ENCODE data around the gene PCDHB9. TPM values are rescaled to one million over a fixed set of nuclear protein-coding genes. Genes with fewer than 3 reads are reported as not detected.

Gene PCDHB9
- total RNA-seq, 1 experiment from 2014 or later = 0.07 TPM

DNA sequence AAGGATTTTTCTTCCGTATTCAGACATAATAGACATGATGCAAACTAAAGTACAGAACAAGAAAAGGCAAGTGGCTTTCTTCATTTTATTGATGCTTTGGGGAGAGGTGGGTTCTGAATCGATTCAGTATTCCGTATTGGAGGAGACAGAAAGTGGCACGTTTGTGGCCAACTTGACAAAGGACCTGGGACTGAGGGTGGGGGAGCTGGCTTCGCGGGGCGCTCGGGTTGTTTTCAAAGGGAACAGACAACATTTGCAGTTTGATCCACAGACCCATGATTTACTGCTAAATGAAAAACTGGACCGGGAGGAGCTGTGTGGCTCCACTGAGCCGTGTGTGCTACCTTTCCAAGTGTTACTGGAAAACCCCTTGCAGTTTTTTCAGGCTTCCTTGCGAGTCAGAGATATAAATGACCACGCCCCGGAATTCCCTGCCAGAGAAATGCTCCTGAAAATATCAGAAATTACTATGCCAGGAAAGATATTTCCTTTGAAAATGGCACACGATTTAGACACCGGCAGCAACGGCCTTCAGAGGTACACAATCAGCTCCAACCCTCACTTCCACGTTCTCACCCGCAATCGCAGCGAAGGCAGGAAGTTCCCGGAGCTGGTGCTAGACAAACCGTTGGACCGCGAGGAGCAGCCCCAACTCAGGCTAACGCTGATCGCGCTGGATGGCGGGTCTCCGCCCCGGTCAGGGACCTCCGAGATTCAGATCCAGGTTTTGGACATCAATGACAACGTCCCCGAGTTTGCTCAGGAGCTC is 36.6 kb upstream of the PCDHB9 start:
- no peak overlapping the region for H3K9ac ChIP-seq (ENCODE audit: low read length)
- no peak overlapping the region for H3K4me3 ChIP-seq (replicated peaks in 1 of 2; ENCODE audit: low read depth in 1 of 2, low read length in 2 of 2)
- no peak overlapping the region for H3K4me2 ChIP-seq (ENCODE audit: low read length)
- H3K4me1 ChIP-seq (ENCODE audit: control insufficient read depth in 1 of 2, insufficient read depth in 2 of 2, low read length in 2 of 2) = no peaks in the 10 kb centered on the region
- intact Hi-C loops (cut with micrococcal nuclease) = no loop called here
- no peaks in the 10 kb centered on the region for H3K36me3 ChIP-seq (ENCODE audit: control insufficient read depth in 1 of 2, insufficient read depth in 2 of 2, low read length in 2 of 2)
- no peaks in the 10 kb centered on the region for H3K27me3 ChIP-seq (ENCODE audit: insufficient read depth, low read length)
- no peaks in the 10 kb centered on the region for H3K9me2 ChIP-seq (ENCODE audit: insufficient read depth)
- H3K9me3 ChIP-seq (ENCODE audit: control insufficient read depth in 1 of 2, insufficient read depth in 1 of 2, low read depth in 1 of 2, low read length in 2 of 2) = no peaks in the 10 kb centered on the region; a peak in 1 of 4 replicates
- ChIA-PET RAD21 (ENCODE audit: low non-redundant PET in 1 of 2, low total read pairs in 2 of 2, uncharacterized antibody in 2 of 2, unreplicated experiment in 2 of 2) (no interaction called here), POLR2A (no interaction called here), CTCF (no interaction called here)
- no peaks in the 10 kb centered on the region for H4K20me1 ChIP-seq (ENCODE audit: insufficient read depth)
- H3K27ac ChIP-seq (ENCODE audit: low read depth, low read length) = no peak overlapping the region
- TF ChIP-seq, protein P1, sequence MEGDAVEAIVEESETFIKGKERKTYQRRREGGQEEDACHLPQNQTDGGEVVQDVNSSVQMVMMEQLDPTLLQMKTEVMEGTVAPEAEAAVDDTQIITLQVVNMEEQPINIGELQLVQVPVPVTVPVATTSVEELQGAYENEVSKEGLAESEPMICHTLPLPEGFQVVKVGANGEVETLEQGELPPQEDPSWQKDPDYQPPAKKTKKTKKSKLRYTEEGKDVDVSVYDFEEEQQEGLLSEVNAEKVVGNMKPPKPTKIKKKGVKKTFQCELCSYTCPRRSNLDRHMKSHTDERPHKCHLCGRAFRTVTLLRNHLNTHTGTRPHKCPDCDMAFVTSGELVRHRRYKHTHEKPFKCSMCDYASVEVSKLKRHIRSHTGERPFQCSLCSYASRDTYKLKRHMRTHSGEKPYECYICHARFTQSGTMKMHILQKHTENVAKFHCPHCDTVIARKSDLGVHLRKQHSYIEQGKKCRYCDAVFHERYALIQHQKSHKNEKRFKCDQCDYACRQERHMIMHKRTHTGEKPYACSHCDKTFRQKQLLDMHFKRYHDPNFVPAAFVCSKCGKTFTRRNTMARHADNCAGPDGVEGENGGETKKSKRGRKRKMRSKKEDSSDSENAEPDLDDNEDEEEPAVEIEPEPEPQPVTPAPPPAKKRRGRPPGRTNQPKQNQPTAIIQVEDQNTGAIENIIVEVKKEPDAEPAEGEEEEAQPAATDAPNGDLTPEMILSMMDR (IDR thresholded peaks at IDR 0.05 in 2 of 3, conservative IDR thresholded peaks at IDR 0.05 in 1 of 3; ENCODE audit: borderline replicate concordance in 1 of 3, insufficient read depth in 1 of 3, low read depth in 2 of 3, low read length in 2 of 3) = no peak
- no peak for TF ChIP-seq JUND (IDR thresholded peaks at IDR 0.05)
- TF ChIP-seq FOSL1 (IDR thresholded peaks at IDR 0.05; ENCODE audit: low read depth) = no peak
- no peak for TF ChIP-seq SP1 (IDR thresholded peaks at IDR 0.05; ENCODE audit: low read depth)
- no peak for TF ChIP-seq POLR2A (IDR thresholded peaks at IDR 0.05; ENCODE audit: borderline replicate concordance, extremely low read depth, insufficient read depth, insufficient read length)
- no peak for TF ChIP-seq EZH2phosphoT487 (IDR thresholded peaks at IDR 0.05; ENCODE audit: borderline replicate concordance)
- no peak for TF ChIP-seq EZH2 (IDR thresholded peaks at IDR 0.05)
- no peak for TF ChIP-seq POLR2AphosphoS5 (IDR thresholded peaks at IDR 0.05; ENCODE audit: low read depth, low read length)
- TF ChIP-seq, protein P2, sequence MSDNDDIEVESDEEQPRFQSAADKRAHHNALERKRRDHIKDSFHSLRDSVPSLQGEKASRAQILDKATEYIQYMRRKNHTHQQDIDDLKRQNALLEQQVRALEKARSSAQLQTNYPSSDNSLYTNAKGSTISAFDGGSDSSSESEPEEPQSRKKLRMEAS (IDR thresholded peaks at IDR 0.05) = no peak
- TF ChIP-seq CEBPB (IDR thresholded peaks at IDR 0.05; ENCODE audit: low read depth) = no peak
- no peak for TF ChIP-seq CBX3 (IDR thresholded peaks at IDR 0.05; ENCODE audit: low read depth)
- TF ChIP-seq, protein P3, sequence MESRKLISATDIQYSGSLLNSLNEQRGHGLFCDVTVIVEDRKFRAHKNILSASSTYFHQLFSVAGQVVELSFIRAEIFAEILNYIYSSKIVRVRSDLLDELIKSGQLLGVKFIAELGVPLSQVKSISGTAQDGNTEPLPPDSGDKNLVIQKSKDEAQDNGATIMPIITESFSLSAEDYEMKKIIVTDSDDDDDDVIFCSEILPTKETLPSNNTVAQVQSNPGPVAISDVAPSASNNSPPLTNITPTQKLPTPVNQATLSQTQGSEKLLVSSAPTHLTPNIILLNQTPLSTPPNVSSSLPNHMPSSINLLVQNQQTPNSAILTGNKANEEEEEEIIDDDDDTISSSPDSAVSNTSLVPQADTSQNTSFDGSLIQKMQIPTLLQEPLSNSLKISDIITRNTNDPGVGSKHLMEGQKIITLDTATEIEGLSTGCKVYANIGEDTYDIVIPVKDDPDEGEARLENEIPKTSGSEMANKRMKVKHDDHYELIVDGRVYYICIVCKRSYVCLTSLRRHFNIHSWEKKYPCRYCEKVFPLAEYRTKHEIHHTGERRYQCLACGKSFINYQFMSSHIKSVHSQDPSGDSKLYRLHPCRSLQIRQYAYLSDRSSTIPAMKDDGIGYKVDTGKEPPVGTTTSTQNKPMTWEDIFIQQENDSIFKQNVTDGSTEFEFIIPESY (IDR thresholded peaks at IDR 0.05; ENCODE audit: extremely low read depth, insufficient replicate concordance, low read length) = no peak
- no peaks in the 10 kb centered on the region for H3K79me2 ChIP-seq (ENCODE audit: insufficient read depth, low read length)
- no peak for DNase-seq (ENCODE audit: low read depth, low spot score)
- no TSS peak for BruUV-seq (replicated peaks)
- no peak overlapping the region for H2AFZ ChIP-seq (ENCODE audit: low read depth, low read length, poor library complexity, severe bottlenecking)
- ATAC-seq = no peak
